Measurements from ENCODE around the gene UGT2B28. TPM values are rescaled to one million over a fixed set of nuclear protein-coding genes. Genes with fewer than 3 reads are reported as not detected.
"Not testable (repeated sequence)": the region's sequence is repeated elsewhere in the genome, so short reads cannot be mapped to it uniquely, and the experiment has no call there.

The UGT2B28 gene
- total RNA-seq, 1 donor from 2014 or later: not detected

- DNase-seq (ENCODE audit: low read depth, low spot score): not testable (repeated sequence)
Observed at GRCh38 chr4:69343114-69343513, 62.8 kb downstream of the UGT2B28 start.

GRCh38 chr4:69343558-69344420, 63.5 kb downstream of the UGT2B28 start:
- not testable (repeated sequence) for DNase-seq (ENCODE audit: low read depth, low spot score)

Other genes with a start within 250 kb of the UGT2B28 start
- 0.07 TPM in 1 of 2 replicates, not detected in the other for gene UGT2B7, start 184.0 kb upstream of the UGT2B28 start, total RNA-seq
- not detected in 2 replicates for gene UGT2B11, start 65.7 kb upstream of the UGT2B28 start, total RNA-seq
- not detected in 2 replicates for gene UGT2B4, start 215.4 kb downstream of the UGT2B28 start, total RNA-seq

Measured in pulmonary artery endothelial cell (primary cell).